ENCODE results near the gene FASLG. TPM values are rescaled to one million over a fixed set of nuclear protein-coding genes. Genes with fewer than 3 reads are reported as not detected.

Gene FASLG
- total RNA-seq, 1 donor from 2014 or later, result 0.16 TPM

DNA sequence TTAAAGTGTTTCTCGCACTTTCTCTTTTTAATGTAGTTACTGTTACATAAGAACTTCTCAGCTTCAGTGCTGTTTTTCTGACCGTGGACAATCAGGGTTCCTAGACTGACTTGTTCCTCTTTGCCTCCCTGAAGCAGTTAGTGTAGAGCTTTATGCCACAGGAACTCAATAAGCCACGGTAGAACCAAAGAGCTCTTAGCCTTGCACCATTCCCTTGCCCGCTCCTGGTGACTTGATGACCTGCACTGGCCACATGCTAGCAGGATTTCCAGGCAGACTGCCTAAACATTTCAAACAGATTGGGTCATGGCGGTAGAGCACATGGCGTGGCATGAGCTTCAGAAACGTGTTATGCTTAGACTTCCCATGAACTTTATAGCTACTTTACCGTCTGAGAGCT lies 18.8 kb upstream of the FASLG start:
- DNase-seq (ENCODE audit: missing footprints) (no peak), ATAC-seq (no peak)
- intact Hi-C loops (cut with DNase I), result no loop called here

DNA sequence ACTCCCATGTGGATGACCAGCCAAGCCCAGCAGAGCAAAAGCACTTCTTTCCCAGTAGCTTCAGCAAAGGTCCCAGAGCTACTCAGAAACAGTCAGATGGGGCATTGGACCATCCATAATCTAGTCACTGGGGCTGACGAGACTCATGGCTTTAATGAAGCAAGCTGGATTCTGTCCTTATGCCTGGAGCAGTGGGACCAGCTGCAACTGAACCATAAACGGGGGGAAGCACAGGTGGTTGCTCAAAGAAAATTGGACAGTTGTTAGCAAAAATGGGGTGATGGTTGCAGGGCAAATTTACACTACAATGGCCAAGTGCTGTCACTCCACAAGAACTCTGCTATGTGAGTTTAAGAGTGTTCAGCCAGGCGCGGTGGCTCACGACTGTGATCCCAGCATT lies 17.4 kb upstream of the FASLG start:
- ATAC-seq, result no peak
- DNase-seq (ENCODE audit: missing footprints), result no peak
- intact Hi-C loops (cut with DNase I), result no loop called here

DNA sequence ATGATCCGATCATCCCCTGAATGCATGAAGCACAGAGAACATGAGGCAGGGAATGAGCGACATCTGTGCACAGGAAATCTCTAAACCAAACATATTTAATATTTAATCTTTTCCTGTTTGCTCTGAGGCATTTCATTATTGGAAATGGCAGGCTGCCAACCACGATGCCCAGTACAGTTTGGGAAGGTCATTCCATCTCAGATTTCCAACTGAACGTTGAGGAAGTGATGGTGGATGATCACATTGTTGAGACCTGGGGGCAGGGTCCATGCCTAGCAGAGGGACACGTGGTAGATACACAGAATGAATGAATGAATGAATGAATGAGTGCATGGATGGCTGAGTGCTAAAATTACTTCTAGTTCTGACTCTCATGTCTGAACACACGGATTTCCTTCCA lies 15.9 kb upstream of the FASLG start:
- intact Hi-C loops (cut with DNase I), result no loop called here
- ATAC-seq (no peak), DNase-seq (ENCODE audit: missing footprints) (no peak)

DNA sequence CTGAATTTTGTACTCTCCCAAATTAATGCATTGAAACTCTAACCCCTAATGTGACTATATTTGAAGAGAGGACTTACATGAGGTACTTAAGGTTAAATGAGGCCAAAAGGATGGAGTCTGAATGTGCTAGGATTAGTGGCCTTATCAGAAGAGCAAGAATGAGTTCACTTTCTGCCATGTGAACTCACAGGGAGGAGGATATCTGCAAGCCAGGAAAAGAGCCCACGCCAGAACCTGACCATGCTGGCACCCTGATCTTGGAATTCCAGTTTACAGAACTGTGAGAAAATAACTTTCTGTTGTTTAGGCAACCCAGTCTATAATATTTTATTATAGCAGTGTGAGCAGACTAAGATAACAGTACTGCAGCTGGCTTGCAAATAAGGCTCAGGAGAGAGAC lies 12.2 kb upstream of the FASLG start:
- intact Hi-C loops (cut with DNase I), result loop anchor here (5.0 kb wide), 1 partner anchor 51 kb away; no protein-coding TSS in a partner anchor
- ATAC-seq (peak; percentile 70), DNase-seq (ENCODE audit: missing footprints) (no peak)

DNA sequence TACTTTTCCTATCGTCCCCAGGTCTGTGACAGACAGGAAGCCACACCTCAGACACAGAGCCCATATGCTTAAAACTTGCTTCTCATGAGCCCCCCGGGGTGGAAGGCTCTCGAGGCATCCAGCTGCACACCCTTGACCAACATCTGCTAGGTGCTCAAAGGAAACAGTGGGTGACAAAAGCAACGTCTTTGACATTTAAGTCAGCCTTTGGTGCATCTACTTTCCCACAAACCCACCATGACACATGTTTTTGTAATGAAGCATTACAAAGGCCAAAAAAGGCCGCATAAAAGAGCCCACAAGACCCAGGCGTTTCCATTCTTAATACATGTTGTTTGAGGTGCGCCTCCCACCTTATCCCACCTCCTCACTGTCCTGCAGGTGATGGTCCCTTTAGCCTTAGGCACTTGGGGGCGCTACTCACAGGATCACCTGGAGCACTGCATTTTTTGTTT lies 11.8 kb upstream of the FASLG start:
- DNase-seq (ENCODE audit: missing footprints) (no peak), ATAC-seq (no peak)
- intact Hi-C loops (cut with DNase I), result loop anchor here (5.0 kb wide), 1 partner anchor 50 kb away; no protein-coding TSS in a partner anchor

DNA sequence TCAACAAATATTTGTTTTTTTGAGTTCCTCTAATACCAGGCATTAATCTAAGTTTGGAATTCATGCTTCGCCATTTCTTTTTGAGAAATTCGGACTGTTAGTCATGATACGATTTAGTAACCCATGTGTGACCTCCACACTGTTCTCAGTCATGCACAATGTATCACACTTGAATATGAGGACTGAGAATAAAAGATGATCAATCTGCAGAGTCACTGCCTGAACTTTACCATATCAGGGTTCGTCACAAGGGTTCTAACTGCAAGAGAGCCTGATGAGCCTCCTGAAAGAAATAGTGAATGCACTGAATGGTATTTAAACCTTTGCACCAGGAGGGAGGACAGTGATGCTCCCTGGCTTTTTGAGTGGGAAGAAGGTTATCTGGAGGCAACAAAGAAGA lies 10.9 kb upstream of the FASLG start:
- ATAC-seq, result no peak
- DNase-seq (ENCODE audit: missing footprints), result no peak
- intact Hi-C loops (cut with DNase I), result loop anchor here (5.0 kb wide), 1 partner anchor 49 kb away; no protein-coding TSS in a partner anchor

DNA sequence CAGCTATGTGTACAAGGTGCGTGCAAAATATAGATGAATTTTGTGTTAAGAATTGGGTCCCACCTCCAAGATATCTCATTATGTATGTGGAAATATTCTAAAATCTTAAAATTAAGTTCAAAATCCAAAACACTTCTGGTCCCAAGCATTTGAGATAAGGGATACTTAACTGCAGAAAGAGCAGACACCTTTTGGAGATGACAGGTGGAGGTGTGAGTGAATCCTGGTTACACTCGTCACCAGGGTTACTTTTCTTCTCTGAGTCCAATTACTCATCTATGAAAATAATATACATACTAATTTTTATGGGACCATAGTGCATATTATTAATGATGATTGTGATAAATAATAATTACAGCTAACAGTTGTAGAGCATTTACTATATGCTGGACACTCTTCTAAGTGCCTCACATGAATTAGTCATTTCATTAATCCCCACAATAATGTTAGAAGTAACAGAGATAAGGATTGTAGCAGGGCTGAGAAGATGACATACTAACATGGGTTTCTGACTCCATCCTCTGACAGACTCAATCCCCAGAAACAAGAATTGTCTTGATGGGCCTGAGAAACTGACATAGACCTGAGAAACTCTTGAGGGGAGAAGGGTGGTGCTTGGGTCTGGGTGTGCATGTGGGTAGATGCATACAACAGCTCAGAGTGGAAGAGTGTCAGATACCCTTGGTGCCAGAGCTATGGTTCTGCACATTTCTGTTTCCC lies 8.3 kb upstream of the FASLG start:
- intact Hi-C loops (cut with DNase I), result no loop called here
- DNase-seq (ENCODE audit: missing footprints) (no peak), ATAC-seq (no peak)

DNA sequence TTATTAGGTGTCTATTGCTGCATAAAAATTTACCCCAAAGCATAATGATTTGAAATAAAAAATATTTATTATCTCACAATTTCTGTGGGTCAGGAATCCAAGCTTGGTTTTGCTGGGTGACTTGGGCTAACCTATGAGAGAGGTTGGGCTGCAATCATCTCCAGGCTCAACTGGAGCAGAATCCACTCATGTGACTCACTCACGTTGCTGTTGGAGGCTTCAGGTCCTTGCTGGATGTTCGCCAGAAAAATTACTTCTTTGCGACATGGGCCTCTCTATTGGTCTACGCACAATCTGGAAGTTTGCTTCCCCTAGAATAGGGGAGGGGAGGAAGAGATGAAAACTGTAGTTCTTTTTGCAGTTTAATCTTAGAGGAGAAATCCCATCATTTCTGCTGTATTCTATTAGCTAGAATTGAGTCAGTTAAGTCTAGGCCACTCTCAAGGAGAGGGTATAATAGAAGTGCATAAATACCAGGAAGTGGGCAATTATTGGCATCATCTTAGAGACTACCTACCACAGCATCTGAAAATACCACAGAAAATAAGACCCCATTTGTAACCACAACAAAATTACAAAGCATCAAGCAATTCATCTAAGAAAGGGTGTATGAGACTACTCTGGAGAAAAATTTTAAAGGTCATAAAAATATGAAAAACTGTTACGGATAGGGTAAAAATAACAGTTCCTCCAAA lies 5.7 kb upstream of the FASLG start:
- no peak for DNase-seq (ENCODE audit: missing footprints)
- intact Hi-C loops (cut with DNase I), result no loop called here
- no peak for ATAC-seq

DNA sequence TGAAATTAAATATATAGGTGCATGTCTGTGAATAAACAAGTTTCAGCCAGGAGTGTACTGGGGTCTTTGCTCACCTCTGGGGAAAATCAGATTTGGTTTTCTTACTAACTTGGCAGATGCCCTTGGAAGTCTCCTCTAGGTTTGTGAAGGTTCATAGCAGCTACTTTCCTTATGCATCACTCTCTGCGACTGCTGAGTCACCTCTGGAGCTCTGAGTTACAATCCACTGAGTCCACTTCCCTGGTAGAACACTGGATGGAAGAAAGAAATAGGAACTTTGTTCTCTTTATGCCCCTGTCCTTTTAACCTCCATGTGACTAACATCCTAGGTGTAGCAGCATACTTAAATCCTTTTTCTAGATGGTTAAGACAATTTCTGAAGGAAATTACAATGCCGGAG lies 4.4 kb upstream of the FASLG start:
- intact Hi-C loops (cut with DNase I), result no loop called here
- DNase-seq (ENCODE audit: missing footprints) (no peak), ATAC-seq (no peak)

DNA sequence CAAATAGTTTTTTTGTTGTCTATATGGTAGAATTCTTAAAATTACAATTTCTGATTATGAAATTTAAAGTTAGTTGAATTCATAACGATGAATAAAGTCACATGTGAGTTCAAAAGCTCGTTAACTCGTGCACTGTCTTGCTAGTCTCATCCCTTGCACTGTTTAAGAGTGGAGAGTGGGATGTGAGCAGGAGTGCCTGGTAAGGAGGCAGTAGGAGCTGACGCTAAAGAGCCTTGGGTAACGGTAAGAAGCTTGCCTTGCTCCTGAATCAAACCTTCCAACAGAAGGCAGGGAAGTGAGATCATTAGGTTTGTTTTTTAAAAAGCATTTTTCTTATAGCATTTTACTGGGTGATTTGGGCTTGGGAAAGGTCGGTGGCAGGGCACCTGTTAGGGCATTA lies 2.3 kb upstream of the FASLG start:
- DNase-seq (ENCODE audit: missing footprints) (no peak), ATAC-seq (no peak)
- intact Hi-C loops (cut with DNase I), result no loop called here

DNA sequence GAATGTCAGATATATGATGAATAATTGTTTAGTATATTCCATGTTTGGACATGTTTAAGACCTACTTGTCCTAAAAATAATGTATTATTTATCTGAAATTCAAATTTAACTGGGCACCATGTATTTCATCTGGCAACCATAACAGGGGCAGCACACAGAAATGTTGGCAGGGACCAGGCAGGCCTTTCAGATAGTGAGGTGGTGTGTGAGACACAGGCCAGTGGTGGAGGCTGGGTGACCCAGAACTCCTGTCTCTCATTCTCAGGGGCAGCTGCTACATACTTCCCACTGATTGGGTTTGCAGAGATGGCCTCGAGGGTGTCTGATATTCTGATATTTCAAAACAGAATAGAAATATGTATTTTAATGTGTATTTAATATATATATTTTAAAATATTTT lies 1.3 kb upstream of the FASLG start:
- peak; percentile 90 for ATAC-seq
- DNase-seq (ENCODE audit: missing footprints), result peak; percentile 75
- intact Hi-C loops (cut with DNase I), result no loop called here

DNA sequence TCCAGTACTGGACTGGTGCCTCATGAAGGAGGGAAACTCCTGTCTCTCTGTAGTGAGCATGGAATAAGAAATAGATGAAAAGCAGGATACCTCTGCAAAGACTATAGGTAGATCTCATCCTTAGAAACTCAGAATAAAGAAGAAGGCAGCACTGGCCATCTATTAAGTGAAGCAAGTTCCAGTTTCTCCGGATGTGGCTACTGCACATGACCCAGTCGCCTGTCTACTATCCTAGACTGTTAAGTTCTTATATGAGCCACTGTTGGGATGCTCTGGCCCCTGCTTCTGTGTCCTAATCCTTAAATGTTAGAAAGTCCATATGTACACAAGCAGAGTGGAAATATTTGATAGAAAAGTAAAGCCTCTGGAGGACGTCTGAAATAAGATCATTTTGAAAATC lies 2.2 kb downstream of the FASLG start:
- intact Hi-C loops (cut with DNase I), result no loop called here
- no peak for ATAC-seq
- no peak for DNase-seq (ENCODE audit: missing footprints)

DNA sequence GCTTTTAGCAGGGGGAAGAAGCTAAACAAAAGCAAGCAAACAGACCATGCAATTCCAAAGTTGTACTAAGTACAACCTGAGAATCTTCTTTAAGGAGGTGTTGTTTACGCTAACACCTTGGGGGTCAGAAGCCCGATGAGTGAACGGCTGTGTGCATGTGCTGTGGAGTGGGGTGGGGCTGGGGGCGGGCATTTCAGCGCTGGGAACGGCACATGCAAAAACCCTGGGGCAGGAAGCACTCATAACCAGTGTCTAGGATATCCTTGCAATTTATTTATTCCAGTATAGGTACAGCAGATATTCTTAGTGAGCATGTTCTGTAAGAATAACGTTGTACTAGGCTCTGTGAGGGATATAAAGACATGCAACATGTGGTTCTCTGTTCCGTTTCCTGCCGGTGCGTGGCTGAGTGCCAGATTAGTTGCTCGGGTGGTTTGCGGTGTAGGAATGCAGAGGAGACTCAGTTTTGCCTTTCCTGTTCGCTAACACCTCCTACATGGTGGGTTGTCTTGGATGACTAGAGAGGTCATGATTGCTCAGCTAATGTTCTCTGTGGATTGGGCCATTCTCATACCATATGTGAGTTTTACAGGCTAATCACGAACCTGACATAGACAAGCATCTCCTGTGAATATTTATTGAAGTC lies 3.7 kb downstream of the FASLG start:
- intact Hi-C loops (cut with DNase I), result no loop called here
- ATAC-seq (peak; percentile 18), DNase-seq (ENCODE audit: missing footprints) (peak; percentile 76)

DNA sequence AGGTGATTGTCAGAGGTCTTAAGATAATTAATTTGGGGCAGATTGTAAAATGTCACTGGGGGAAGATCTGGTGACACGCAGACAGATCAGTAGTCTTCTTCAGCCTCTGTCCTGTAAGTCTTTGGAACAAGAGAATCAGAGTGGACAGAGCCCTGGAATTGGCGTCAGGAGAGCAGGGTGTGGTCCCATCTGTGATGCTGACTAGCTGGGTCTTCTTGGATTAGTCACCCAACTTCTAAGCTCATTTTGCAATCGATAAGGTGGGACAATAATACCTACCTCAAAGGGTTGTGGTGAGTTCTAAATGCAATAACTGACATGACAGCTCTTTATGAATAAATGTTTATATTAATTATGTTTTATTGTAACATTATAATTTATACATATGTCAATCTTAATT lies 4.8 kb downstream of the FASLG start:
- DNase-seq (ENCODE audit: missing footprints), result no peak
- no peak for ATAC-seq
- intact Hi-C loops (cut with DNase I), result no loop called here

DNA sequence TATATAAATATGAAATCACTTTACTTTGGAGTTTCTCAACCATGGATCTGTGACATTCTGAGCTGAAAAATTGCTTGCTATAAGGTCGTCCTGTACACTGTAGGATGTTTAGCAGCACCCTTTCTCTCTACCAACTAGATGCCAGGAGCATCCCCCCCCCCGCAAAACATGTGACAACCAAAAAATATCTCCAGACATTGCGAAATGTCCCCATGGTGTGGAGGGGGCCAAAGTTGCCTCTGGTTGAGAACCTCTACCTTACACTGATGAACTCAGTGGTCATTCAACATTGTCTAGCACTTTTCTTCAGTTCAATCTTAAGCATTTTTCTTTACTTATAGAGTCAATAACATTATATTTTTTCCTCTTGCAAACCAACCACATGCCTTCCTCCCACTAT lies 9.2 kb downstream of the FASLG start:
- intact Hi-C loops (cut with DNase I), result no loop called here
- no peak for DNase-seq (ENCODE audit: missing footprints)
- ATAC-seq, result no peak

DNA sequence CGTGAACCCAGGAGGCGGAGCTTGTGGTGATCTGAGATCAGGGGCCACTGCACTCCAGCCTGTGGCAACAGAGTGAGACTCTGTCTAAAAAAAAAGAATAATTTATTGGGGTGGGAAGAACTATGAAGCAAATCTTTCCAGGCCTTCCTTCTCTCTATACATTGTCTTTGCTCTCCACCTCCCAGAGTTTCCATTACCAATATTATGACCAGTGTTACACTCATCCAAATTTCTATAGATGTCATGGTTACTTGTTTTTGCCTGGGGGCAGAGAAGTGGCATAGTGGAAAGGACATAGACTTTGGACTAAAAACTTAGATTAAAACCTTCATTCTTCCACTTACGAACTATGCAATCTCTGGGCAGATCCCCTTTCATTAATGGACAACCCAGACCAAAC lies 10.1 kb downstream of the FASLG start:
- ATAC-seq (no peak), DNase-seq (ENCODE audit: missing footprints) (no peak)
- intact Hi-C loops (cut with DNase I), result no loop called here

DNA sequence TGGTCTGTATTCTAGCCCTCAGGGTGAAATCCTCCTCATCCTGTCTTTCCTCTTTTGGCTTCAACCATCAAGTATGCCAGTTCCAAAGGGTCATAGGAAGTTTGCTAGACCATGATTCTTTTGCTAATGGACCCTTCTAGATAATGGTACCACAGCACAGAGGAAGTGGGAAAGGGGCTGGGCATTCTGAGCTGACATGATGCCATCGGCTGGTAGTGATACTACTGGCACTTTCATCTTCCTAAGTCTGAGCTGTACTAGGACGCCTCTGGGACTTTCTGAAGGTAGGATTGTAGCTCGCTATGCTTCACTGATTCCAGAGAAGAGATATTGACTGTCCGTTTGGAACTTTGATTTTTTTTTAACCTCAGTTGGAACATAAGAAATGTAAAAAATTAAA lies 11.4 kb downstream of the FASLG start:
- intact Hi-C loops (cut with DNase I), result no loop called here
- ATAC-seq (no peak), DNase-seq (ENCODE audit: missing footprints) (no peak)

DNA sequence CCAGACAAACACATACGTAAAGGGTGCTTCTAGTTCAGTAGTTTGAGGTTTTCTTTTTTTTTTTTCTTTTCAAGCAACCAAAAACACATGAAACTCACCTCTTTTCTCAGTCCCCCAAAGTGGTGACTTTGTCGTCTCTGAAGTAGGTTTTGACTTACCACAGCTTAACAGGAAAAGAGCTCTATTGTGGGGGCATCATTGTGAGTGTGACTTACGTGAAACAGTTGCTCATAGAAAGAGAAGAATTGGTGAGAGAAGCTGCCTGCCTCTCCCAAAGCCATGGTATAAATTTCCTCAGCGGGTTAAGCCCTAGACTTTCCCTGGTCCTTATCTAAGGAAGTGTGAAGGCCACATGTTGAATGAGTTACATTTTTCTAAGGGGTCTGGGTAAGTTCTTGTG lies 11.9 kb downstream of the FASLG start:
- no peak for DNase-seq (ENCODE audit: missing footprints)
- ATAC-seq, result no peak
- intact Hi-C loops (cut with DNase I), result no loop called here

DNA sequence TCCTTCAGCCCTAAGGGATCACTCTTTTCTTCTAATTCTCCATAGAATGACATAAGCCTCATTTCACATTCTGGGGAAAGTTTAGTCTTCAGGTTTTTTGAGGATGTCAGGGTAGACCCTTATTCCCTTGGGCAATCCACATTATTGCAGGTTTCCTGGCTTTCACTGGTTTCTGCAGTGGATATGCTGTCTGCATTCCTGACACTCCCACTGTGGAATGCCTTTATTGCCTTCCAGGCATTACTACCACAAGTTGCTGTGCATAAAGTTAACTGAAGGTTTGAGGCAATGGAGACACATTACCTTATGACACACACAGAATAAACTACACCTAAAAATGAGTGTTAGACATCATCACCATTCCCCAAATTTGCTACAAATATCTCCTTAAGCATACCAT lies 12.7 kb downstream of the FASLG start:
- DNase-seq (ENCODE audit: missing footprints), result no peak
- ATAC-seq, result no peak
- intact Hi-C loops (cut with DNase I), result no loop called here

DNA sequence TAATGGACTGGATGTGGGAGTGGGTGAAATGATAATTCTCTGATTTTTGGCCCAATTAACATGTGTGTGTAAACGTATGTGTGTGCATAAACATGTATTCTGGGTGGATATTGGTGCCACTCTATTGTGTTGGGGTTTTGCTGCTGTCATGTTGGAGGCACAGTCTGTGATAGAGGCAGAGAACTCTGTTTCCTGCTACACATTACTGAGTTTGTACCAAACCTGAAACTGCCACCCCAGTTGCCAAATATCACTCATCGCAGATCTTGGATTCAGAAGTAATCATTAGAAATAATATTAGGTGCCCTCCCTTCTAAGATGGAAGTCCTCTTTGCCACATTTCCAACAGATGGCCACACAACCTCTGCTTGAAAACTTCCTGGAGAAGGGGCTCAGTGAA lies 13.8 kb downstream of the FASLG start:
- intact Hi-C loops (cut with DNase I), result no loop called here
- ATAC-seq (no peak), DNase-seq (ENCODE audit: missing footprints) (no peak)

Measured in Right ventricle myocardium inferior (tissue), 1 donor.